Tibial nerve (tissue), 4 donors: ENCODE data around the gene HOXB9. TPM values are rescaled to one million over a fixed set of nuclear protein-coding genes. Genes with fewer than 3 reads are reported as not detected.

Experiments used
- DNase-seq, 2 donors: peaks; one replicate each; pipeline ENCODE4 v3.0.0-alpha.2; 2019; ENCODE audit warnings: low spot score in 2 of 2
- H3K27ac ChIP-seq, 4 donors: fragments of 200-600 bp; sonication (generic) in 3 of 4; one replicate each; pipeline ENCODE4 v1.5.1; 2017 to 2019; ENCODE audit warnings: mild to moderate bottlenecking in 1 of 4
- H3K27me3 ChIP-seq, 2 donors: fragments of 200-600 bp; sonication (generic) in 1 of 2; one replicate each; pipeline versions ENCODE4 v1.5.1 to v1.6.0; 2017 to 2019
- H3K36me3 ChIP-seq, 3 donors: fragments of 200-600 bp; sonication (generic); one replicate each; pipeline ENCODE4 v1.5.1; 2018 to 2019
- H3K4me1 ChIP-seq, 4 donors: fragments of 200-600 bp; sonication (generic) in 3 of 4; one replicate each; pipeline ENCODE4 v1.5.1; 2017 to 2019
- H3K4me3 ChIP-seq, 4 donors: fragments of 200-600 bp; sonication (generic) in 3 of 4; one replicate each; pipeline ENCODE4 v1.5.1; 2017 to 2019; ENCODE audit warnings: mild to moderate bottlenecking in 1 of 4, moderate library complexity in 1 of 4
- H3K9me3 ChIP-seq, 4 donors: fragments of 200-600 bp; sonication (generic) in 3 of 4; one replicate each; pipeline ENCODE4 v1.5.1; 2017 to 2019
- CTCF ChIP-seq, 5 experiments: fragments of 200-600 bp in 3 of 5; fragments of 450-650 bp in 2 of 5; sonication (generic) in 3 of 5; IDR thresholded peaks; one replicate each; pipeline ENCODE4 v1.5.1; 2016 to 2019; ENCODE audit warnings: antibody characterized with exemption in 5 of 5, mild to moderate bottlenecking in 3 of 5, moderate library complexity in 2 of 5
- EP300 ChIP-seq, 2 donors: sonication (generic); formaldehyde crosslinking; IDR thresholded peaks; one replicate each; pipeline ENCODE4 v1.6.1; 2017; ENCODE audit warnings: antibody characterized with exemption in 2 of 2, mild to moderate bottlenecking in 1 of 2
- POLR2A ChIP-seq, 2 donors: fragments of 450-650 bp; IDR thresholded peaks; one replicate each; pipeline ENCODE4 v1.6.1; 2017; ENCODE audit warnings: antibody characterized with exemption in 2 of 2, mild to moderate bottlenecking in 2 of 2, moderate library complexity in 2 of 2
- WGBS, 2 donors: methylation state at CpG; one replicate each; pipeline ENCODE4 v1.1.5; 2018; 5-methylcytosine and 5-hydroxymethylcytosine counted together
- total RNA-seq, 4 donors: library from RNA; depleted of rRNA; stranded (reverse); fragments of >200 nt; gene quantifications; one replicate each; pipeline ENCODE4 v1.1.0, GENCODE V29; 2016

Gene HOXB9
- total RNA-seq, 4 donors from 2014 or later = 0.21 to 0.30 TPM; not detected in 2

DNA sequence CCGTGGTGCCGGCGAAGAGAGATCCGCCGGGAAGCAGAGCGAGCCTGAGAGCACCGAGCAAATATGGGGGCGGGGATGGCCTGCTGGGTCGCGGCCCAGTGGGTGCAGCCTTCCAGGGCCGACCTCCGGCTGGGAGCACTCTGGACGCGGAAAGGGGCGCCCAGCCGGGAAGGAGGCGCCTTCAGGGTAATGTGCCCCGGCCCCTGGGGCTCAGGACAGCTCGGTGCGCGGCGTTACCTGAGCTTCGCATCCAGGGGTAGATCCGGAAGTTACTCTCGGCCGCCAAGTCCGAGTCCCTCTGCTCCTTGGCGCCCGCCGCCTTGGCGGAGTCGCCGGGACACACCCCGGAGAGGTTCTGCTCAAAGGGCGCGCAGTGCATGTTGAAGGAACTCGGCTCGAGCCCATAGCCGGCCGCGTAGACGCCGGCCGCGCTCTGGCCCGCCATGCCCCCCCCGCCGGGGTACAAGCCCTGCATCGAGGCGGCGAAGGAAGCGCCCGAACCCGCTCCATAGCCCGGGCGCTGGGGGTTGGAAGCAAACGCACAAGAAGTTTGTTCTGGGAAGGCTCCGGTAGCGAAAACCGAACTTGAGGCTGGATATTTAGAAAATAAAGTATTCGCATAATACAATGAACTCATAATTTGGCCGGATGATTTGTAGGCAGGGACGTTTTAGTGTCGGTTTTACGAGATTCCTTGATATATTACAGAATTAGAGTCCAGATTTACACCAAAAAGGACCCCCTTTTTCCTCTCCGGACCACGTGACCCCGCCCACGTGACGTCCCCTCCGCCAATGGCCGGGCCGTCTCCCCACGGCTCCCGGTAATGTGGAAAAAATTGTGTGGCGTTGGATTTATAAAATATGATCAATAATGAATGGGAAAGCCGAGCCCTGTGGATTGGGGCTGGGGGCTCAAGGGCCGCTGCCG lies 15.6 kb downstream of the HOXB9 start, which contains the start of gene HOXB7:
HOXB7 (minus strand) TSS at position 736 of the 930 bp plus-strand sequence; CDS start at position 637, 99 bp downstream.
- H3K4me1 ChIP-seq = peaks cover 0 to 62% (median 18%) of the 10 kb centered on the region in 4 donors
- peaks cover 5 to 98% of the 10 kb centered on the region in 2 donors for H3K27me3 ChIP-seq
- WGBS, 2 donors = 1 to 2% methylated on average over 60 to 74 of the region's 79 CpGs
- TF ChIP-seq POLR2A (IDR thresholded peaks at IDR 0.05) = no peak
- TF ChIP-seq EP300 (IDR thresholded peaks at IDR 0.05) = peak in 1 of 2 donors; percentile 16
- DNase-seq = peak; percentile 47 to 64
- H3K36me3 ChIP-seq = no peaks in the 10 kb centered on the region
- peak within 1 kb of the TSS; percentile 36 to 71 (median 55) for H3K4me3 ChIP-seq
- peak within 1 kb of the TSS in 3 of 4 donors; percentile 73 to 86 (median 79) for H3K27ac ChIP-seq
- H3K9me3 ChIP-seq = no peaks in the 10 kb centered on the region

GRCh38 chr17:48609759-48610281 lies 16.3 kb downstream of the HOXB9 start:
- no peaks in the 10 kb centered on the region for H3K9me3 ChIP-seq
- H3K4me1 ChIP-seq = peaks cover 0 to 56% (median 18%) of the 10 kb centered on the region in 4 donors
- WGBS, 2 donors = 6 to 9% methylated on average over 15 of the region's 15 CpGs
- H3K4me3 ChIP-seq = peak overlapping the region; percentile 36 to 71 (median 55)
- H3K36me3 ChIP-seq = no peaks in the 10 kb centered on the region
- TF ChIP-seq CTCF (IDR thresholded peaks at IDR 0.05) (no peak), POLR2A (IDR thresholded peaks at IDR 0.05) (no peak), EP300 (IDR thresholded peaks at IDR 0.05) (no peak)
- DNase-seq = no peak
- H3K27me3 ChIP-seq = peaks cover 5 to 98% of the 10 kb centered on the region in 2 donors
- H3K27ac ChIP-seq = peak overlapping the region in 3 of 4 donors; percentile 73 to 86 (median 79)

DNA sequence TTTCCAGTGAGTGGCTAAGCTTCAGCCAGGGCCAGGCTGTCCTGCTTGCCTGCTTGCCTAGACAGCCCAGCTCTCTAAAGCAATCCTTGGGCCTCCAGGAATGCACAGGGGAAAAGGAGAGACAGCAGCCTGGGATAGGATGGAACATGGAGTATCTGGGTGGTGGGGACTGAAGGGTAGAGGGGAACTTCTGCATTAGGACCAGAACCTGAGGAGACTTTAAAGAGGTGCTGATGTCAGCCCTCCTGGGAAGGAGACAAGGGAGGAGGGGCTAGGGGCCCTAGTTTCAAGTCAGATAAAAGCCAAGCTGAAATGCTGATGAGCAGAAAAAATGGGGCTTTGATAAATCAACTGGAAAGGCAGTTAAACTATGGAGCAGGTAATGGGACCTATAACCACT lies 17.1 kb downstream of the HOXB9 start:
- no peaks in the 10 kb centered on the region for H3K9me3 ChIP-seq
- H3K27me3 ChIP-seq = peaks cover 5 to 98% of the 10 kb centered on the region in 2 donors
- H3K4me1 ChIP-seq = peaks cover 0 to 48% (median 16%) of the 10 kb centered on the region in 4 donors
- no peak for TF ChIP-seq CTCF (IDR thresholded peaks at IDR 0.05)
- no peak for TF ChIP-seq EP300 (IDR thresholded peaks at IDR 0.05)
- no peak for TF ChIP-seq POLR2A (IDR thresholded peaks at IDR 0.05)
- no peaks in the 10 kb centered on the region for H3K36me3 ChIP-seq
- DNase-seq = no peak
- H3K4me3 ChIP-seq = no peak overlapping the region
- no peak overlapping the region for H3K27ac ChIP-seq

DNA sequence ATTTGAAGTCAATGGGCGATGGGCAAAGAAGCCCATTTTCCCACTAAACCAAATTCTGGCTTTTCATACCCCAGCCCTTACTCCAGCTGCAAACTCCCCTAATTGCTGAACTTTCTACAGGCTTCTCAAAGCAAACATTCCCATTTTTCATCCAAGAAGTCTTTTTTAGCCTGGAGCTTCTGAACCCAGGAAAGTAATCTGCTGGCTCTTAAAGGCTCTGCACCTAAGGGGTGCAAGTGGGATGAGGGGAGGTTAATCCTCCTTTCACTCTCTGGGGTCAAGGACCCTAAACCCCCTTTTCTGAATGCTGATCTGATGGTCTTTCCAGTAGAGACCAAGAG lies 17.7 kb downstream of the HOXB9 start:
- peaks cover 5 to 98% of the 10 kb centered on the region in 2 donors for H3K27me3 ChIP-seq
- DNase-seq = no peak
- WGBS, 2 donors = 82 to 92% methylated on average over 1 of the region's 1 CpG

More for the DNA sequence above, 17.7 kb downstream of the HOXB9 start:
- Histone ChIP-seq H3K4me3 (no peak overlapping the region), H3K36me3 (no peaks in the 10 kb centered on the region), H3K4me1 (peaks cover 0 to 43% (median 14%) of the 10 kb centered on the region in 4 donors), H3K9me3 (peaks cover 0 to 6% (median 0%) of the 10 kb centered on the region in 4 donors), H3K27ac (no peak overlapping the region)
- TF ChIP-seq POLR2A (IDR thresholded peaks at IDR 0.05) (no peak), EP300 (IDR thresholded peaks at IDR 0.05) (no peak), CTCF (IDR thresholded peaks at IDR 0.05) (no peak)
